ENCODE data around the gene GPR152.

- no peak for TF ChIP-seq CTCF (conservative IDR thresholded peaks at IDR 0.05 in 1 of 2, IDR thresholded peaks at IDR 0.05 in 1 of 2; ENCODE audit: extremely low read depth in 1 of 2, insufficient read depth in 1 of 2, low read depth in 1 of 2, low read length in 2 of 2)
- TF ChIP-seq EZH2 (IDR thresholded peaks at IDR 0.05; ENCODE audit: borderline replicate concordance, low read length): no peak
These were observed 15.5 kb upstream of the GPR152 start for GRCh38 chr11:67468056-67468455.
